HG03575 (cell line): ENCODE data around the gene PRELP.
"Not testable (repeated sequence)": the region's sequence is repeated elsewhere in the genome, so short reads cannot be mapped to it uniquely, and the experiment has no call there.

Experiments
- ATAC-seq: cut with Tn5 transposase; IDR thresholded peaks from one replicate; pipeline ENCODE4 v1.9.1; 2021; ENCODE audit not compliant: unreplicated experiment, insufficient number of reproducible peaks, low FRiP score; ENCODE audit errors: extremely low read depth

Gene PRELP

DNA sequence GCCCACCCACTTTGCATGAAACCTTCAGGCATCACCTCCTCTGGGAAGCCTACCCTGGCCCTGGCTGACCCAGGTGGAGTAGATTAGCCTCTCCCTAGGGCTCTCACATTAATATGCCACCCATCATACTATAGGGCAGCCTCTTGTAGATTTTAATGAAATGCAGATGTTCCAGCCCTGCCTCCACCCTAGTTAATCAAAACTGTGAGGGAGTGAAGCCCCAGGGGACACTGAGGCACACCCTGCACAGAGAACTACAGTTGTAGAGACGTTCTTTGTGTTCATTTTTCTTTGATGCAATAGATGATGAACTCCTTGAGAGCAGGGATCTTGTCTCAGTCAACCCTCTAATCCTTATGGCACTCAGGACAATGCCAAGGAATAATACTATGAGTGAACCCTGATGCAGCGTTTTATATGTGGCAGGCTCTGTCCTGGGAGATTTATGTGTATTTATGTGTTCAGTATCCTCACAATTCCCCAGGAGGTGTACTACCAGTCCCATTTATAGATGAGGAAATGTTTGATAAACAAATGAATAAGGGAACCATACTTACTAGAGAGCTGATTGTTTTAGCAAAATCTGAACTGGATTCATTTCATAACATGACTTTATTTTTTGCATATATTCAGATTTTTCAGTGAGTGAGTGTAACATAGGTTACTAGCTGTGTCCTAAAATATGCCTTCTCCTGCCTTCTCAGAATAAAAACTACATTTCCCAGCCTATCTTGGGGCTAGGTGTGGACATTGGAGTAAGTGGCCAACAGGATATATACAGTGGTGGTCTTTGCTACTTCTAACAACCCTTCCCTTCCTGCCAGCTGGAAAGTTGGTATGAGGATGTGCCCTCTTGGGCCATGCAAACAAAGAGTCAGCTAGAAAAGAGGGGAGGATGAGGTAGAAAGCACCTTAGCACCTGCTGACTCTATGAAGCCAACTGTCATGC, 23.5 kb upstream of the PRELP start:
- no peak for ATAC-seq

- no peak for ATAC-seq
These were observed 22.6 kb upstream of the PRELP start for GRCh38 chr1:203453016-203453415.

GRCh38 chr1:203453616-203454015, 22.0 kb upstream of the PRELP start:
- no peak for ATAC-seq

GRCh38 chr1:203454986-203455471, 20.6 kb upstream of the PRELP start:
- no peak for ATAC-seq

DNA sequence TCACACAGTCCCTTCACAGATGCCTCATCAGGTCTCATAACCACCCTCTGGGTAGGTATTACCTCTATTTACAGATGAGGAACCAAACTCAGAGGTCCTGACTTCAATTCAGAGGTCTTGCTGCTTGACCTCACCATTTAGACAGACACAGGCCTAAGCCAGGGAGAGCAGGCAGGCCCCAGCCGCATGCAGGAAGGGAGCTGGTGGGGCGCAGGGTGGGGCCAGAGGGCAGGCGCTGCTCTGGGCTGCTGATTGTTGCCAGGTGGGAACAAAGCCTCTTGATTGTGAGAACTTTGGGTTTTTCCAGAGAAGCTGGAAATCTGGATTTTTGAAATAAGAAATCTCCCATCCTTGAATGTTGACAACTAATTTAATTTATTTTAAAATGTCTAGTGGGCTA, 19.9 kb upstream of the PRELP start:
- no peak for ATAC-seq

DNA sequence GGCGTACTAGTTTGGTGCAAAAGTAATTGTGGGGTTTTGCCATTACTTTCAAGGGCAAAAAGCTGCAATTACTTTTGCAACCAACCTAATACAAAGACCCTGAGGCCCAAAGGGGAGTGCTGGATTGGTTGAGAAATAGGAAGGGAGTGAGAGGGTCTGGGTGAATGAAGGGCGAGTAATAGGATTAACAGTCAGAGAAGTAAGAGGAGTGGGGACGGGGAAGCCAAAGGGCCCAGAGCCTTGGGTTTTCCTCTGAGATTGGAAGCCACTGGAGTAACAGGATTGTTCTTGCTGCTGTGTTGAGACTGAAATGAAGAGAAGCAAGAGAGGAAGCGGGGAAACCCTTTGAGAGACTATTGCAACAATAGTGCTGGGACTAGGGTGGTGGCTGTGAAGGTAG, 19.0 kb upstream of the PRELP start:
- ATAC-seq: no peak

- no peak for ATAC-seq
These were observed 17.5 kb upstream of the PRELP start for GRCh38 chr1:203458078-203458477.

DNA sequence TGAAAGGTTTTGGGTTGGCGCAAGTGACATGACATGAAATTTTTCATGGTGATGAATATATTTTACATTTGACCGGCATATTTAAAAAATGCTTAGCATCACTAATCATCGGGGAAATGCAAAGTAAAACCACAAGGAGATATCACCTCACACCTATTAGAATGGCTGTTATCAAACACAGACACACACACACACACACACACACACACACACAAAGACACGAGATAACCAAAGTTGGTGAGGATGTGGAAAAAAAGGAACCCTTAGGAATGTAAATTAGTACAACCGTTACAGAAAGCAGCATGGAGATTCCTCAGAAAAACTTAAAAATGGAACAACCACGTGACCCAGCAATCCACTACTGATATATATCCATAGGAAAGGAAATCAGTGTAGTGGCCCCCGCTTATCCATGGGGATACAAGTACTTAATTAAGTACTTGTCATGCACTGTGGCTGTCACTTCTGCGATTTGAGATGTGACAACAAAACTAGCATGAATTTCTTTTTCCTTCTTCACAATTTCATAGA, 15.9 kb upstream of the PRELP start:
- no peak for ATAC-seq

DNA sequence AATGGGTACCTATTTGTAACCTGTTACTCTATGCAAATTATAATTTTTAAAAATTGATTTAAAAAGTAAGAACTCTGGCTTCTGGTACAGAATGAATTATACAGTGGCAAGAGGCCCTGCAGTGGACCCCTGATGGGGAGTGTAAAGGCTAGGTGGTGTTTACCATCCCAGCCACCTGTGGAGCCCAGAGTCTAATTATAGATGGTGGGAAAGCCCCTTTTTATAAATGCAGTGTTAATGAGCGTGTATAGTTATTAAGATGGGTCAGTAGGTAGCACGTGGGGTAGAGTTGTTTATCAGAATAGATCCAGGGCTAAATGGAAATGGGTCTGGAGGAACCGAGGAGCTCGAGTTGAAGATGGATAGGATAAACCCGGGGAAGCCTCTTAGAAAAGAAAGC, 13.9 kb upstream of the PRELP start:
- no peak for ATAC-seq

- no peak for ATAC-seq
These were observed 13.5 kb upstream of the PRELP start for GRCh38 chr1:203462143-203462542.

DNA sequence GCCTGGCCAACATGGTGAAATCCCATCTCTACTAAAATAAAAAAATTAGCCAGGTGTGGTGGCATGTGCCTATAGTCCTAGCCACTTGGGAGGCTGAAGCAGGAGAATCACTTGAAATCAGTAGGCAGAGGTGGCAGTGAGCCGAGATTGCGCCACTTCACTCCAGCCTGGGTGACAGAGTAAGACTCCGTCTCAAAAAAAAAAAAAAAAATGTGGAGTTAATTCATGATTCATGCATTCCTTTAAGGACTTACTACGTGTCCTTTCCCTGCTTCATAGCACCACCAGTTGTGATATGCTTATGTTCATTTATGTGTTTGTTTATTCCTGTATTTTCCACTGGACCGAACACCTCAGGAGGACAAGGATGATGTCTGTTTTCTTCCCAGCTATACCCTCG, 12.7 kb upstream of the PRELP start:
- no peak for ATAC-seq

DNA sequence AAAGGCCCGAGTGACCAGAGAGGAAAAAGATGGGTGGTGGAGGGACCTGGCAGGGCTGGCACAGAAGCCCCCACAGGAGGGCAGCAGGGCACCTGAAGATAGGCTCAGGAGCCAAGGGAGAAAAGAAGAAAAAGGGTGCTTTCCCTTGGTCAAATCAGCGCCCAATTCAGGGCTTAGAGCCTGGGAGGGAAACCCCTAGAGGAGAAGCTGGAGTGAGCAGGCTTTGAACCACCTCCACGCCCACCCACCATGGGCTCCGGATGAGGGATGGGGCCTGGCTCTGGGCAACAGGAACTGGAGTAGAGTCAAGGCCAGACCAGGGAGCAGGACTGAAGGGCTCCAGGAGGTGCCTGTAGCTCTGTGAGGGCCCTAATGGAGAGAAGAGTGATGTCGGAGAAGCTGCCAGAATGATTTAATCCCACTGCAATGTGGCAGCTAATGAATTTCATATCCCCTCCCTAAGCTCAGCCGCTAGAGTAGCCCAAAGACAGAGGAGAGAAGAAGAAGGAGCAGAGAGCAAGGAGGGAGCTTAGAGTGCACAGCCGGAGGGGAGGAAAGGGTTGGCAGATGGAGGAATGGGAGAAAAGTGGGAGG, 12.0 kb upstream of the PRELP start:
- ATAC-seq: no peak

DNA sequence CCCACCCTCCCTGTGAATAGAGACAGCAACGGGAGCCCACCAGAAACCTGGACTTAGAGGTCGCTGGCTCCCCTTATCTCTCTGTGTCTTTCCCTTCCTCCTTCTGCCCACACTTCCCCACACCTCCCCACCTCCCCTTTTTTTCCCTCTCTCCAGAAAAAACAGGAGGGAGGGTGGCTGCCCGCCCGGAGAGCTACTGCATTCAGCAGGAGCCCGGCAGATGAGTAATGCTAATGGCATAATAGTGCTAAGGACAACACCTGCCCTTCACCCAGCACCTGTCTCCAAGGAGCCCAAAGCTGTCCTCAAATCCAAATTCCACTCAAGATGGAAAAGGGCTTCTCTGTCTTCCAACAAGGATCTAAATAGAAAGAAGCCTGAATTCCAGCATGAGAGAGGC, 11.4 kb upstream of the PRELP start:
- no peak for ATAC-seq

DNA sequence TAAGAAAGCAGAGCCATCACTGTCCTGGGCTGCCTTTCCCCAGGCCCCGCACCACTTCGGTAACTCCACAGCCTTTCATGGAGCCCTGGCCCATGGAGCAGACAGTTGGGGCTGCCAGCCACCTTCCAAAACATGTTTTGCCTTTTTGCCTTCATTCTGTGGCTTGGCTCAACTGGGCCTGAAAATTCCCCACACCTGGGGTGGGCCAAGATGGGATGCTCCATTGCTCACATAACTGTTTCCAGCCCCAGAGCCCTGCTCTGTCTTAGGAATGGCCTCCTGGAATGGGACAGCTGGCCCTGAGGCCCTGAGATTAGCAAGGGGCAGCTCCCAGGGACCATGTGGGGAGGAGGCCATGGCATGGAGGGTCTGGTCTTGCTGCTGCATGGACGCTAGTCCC, 10.9 kb upstream of the PRELP start:
- no peak for ATAC-seq

- no peak for ATAC-seq
These were observed 10.3 kb upstream of the PRELP start for GRCh38 chr1:203465146-203465798.

DNA sequence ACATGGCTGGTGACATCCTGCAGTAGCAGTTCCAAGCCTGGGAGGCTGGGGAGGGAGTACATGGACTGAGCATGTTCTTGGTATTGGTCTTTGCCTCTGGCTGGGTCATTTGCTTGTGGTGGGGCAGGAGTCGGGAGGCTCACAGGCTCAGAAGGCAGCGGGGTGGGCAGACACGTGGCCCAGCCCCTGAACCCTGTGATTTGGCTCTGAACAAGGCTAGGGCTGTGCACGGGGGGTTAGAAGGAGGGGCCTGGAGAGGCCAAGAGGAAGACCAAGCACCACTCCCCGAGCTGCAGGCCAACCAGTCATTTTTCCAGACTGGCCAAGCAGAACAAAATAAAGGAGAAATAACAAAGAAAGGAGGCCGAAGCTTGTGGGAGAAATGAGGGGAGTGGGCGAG, 9.7 kb upstream of the PRELP start:
- no peak for ATAC-seq

DNA sequence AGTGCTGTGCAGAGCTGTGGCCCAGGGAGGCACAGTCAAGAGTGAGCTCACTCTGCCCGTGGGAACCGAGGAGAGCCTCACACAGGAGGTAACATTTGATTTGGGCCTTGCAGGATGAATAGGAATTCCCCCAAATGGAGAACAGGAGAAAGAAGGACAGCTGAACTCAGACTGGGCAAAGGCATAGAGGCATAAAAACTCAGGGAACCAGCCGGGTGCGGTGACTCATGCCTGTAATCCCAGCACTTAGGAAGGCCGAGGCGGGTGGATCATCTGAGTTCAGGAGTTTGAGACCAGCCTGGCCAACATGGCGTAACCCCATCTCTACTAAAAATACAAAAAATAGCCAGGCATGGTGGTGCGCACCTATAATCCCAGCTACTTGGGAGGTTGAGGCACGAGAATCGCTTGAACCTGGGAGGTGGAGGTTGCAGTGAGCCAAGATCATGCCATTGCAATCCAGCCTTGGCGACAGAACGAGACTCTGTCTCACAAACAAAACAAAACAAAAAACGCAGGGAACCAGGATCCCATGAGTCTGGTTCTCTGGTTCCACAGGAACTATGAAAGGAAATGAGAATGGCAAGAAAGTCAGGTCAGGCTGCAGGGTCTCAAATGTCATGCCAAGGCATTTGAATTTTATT, 8.6 kb upstream of the PRELP start:
- ATAC-seq: not testable (repeated sequence)

GRCh38 chr1:203467550-203467921, 8.1 kb upstream of the PRELP start:
- ATAC-seq: no peak

GRCh38 chr1:203468326-203468725, 7.3 kb upstream of the PRELP start:
- no peak for ATAC-seq
